K562 (cell line): ENCODE results near the gene HOXB3. TPM values are rescaled to one million over a fixed set of nuclear protein-coding genes. Genes with fewer than 3 reads are reported as not detected.
A peak's percentile ranks its signal among the peaks of the same experiment; 100 is the strongest.

Experiments
- ATF4 ChIP-seq: fragments of 450-650 bp; formaldehyde crosslinking; IDR thresholded peaks from 2 replicates; pipeline ENCODE4 v1.4.0; 2022; ENCODE audit warnings: mild to moderate bottlenecking, moderate library complexity
- BHLHE40 ChIP-seq: IDR thresholded peaks from 2 replicates; pipeline ENCODE4 v1.6.1; 2011; ENCODE audit warnings: low read length, improper control_type of control experiment
- CBFA2T2 ChIP-seq: fragments of 450-650 bp; conservative IDR thresholded peaks from 2 replicates; pipeline ENCODE4 v1.6.1; 2017; ENCODE audit warnings: mild to moderate bottlenecking
- E2F8 ChIP-seq: fragments of 450-650 bp; IDR thresholded peaks from 2 replicates; pipeline ENCODE4 v1.7.1; 2018; ENCODE audit warnings: mild to moderate bottlenecking, low read depth; ENCODE audit not compliant: partially characterized antibody
- GMEB1 ChIP-seq: fragments of 250-450 bp; sonication (Bioruptor Pico); IDR thresholded peaks from 2 replicates; pipeline ENCODE4 v1.4.0; 2020; ENCODE audit warnings: mild to moderate bottlenecking
- HOMEZ ChIP-seq: fragments of 250-450 bp; sonication (Bioruptor Pico); IDR thresholded peaks from 2 replicates; pipeline ENCODE4 v1.4.0; 2020; ENCODE audit warnings: mild to moderate bottlenecking, moderate library complexity
- IRF1 ChIP-seq: sonication (generic); formaldehyde crosslinking; IDR thresholded peaks from 2 replicates; pipeline ENCODE4 v1.8.0; 2022; ENCODE audit warnings: missing genetic modification reagents, mild to moderate bottlenecking, borderline replicate concordance
- POLR2B ChIP-seq: fragments of 450-650 bp; IDR thresholded peaks from 2 replicates; pipeline ENCODE4 v1.6.1; 2018; ENCODE audit warnings: low read depth; ENCODE audit not compliant: partially characterized antibody
- POLR2G ChIP-seq: fragments of 200-400 bp; formaldehyde crosslinking; IDR thresholded peaks from 2 replicates; pipeline ENCODE4 v1.6.1; 2017; ENCODE audit warnings: low read depth, mild to moderate bottlenecking, antibody characterized with exemption, low read length, moderate library complexity
- SMAD1 ChIP-seq: fragments of 150-350 bp; IDR thresholded peaks from 2 replicates; pipeline ENCODE4 v1.6.1; 2014; ENCODE audit warnings: low read length, low read depth; ENCODE audit not compliant: partially characterized antibody
- TAL1 ChIP-seq: fragments of 450-650 bp; IDR thresholded peaks from 2 replicates; pipeline ENCODE4 v1.6.1; 2016; ENCODE audit warnings: mild to moderate bottlenecking
- TEAD1 ChIP-seq, 2 experiments: fragments of 450-650 bp in 1 of 2; sonication (generic) in 1 of 2; formaldehyde crosslinking; IDR thresholded peaks; 2 replicates each; pipeline versions ENCODE4 v1.4.0 to v1.8.0; 2020 to 2022; ENCODE audit warnings: mild to moderate bottlenecking in 2 of 2, missing genetic modification reagents in 1 of 2
- ZBED1 ChIP-seq: IDR thresholded peaks from 2 replicates; pipeline ENCODE4 v1.6.1; 2014
- ZNF134 ChIP-seq: fragments of 250-450 bp; sonication (Bioruptor Pico); conservative IDR thresholded peaks from 2 replicates; pipeline ENCODE4 v1.4.0; 2020
- ZNF280B ChIP-seq: fragments of 250-450 bp; sonication (Bioruptor Pico); IDR thresholded peaks from 2 replicates; pipeline ENCODE4 v1.5.1; 2021; ENCODE audit warnings: mild to moderate bottlenecking
- ZNF324 ChIP-seq: fragments of 250-450 bp; sonication (Bioruptor Pico); IDR thresholded peaks from 2 replicates; pipeline ENCODE4 v1.4.0; 2020; ENCODE audit warnings: mild to moderate bottlenecking
- ZNF589 ChIP-seq: fragments of 200-800 bp; sonication (Bioruptor generic); IDR thresholded peaks from 2 replicates; pipeline ENCODE4 v1.6.1; 2016; ENCODE audit warnings: low read depth, missing genetic modification characterization, missing compliant biosample characterization
- ZNF717 ChIP-seq: fragments of 250-450 bp; sonication (Bioruptor Pico); IDR thresholded peaks from 2 replicates; pipeline ENCODE4 v1.5.0; 2021
- polyA plus RNA-seq, 8 experiments: library from polyadenylated mRNA; depleted of rRNA in 4 of 8; stranded (reverse) in 5 of 8; unstranded in 3 of 8; fragments of >200 nt; fragmentation: Nextera tagmentation in 2 of 8; fragmentation: Illumina TruSeq in 1 of 8; extraction: Ambion mirVana in 2 of 8; extraction: Trizol in 1 of 8; gene quantifications; 2 replicates each; pipeline versions ENCODE4 v1.2.1 to v1.2.3, GENCODE V29; 2011 to 2014; ENCODE audit warnings: inconsistent platforms in 1 of 8, missing spikeins in 1 of 8
- total RNA-seq, 7 experiments: library from RNA; depleted of rRNA in 6 of 7; stranded (reverse); fragments of >200 nt in 6 of 7; fragmentation: Illumina TruSeq in 2 of 7; extraction: Trizol in 2 of 7; gene quantifications; 2 replicates each; pipeline versions ENCODE4 v1.2.1 to v1.2.3, GENCODE V29; 2011 to 2021; ENCODE audit warnings: low replicate concordance in 1 of 7

HOXB3 gene
- total and polyA plus RNA-seq, 9 of the 15 experiments (the other 6 are each of a cell fraction or from before 2014, with no cell fraction given) = 2.4 to 41.3 (median 20.2) TPM

- TF ChIP-seq HOMEZ (CRISPR knock-in tag) = no peak
- TF ChIP-seq ATF4 (CRISPR knock-in tag) = no peak
- TF ChIP-seq ZNF134 (CRISPR knock-in tag) = no peak
- TF ChIP-seq TEAD1 (CRISPR knock-in tag; IDR thresholded peaks at IDR 0.05) = no peak
- TF ChIP-seq SMAD1 = no peak
- no peak for TF ChIP-seq BHLHE40
- peak; percentile 11; the same call in 1 of the 2 replicates for TF ChIP-seq GMEB1 (CRISPR knock-in tag)
- no peak for TF ChIP-seq ZNF280B (CRISPR knock-in tag)
- no peak for TF ChIP-seq ZBED1
- no peak for TF ChIP-seq E2F8
- no peak for TF ChIP-seq ZNF589 (CRISPR knock-in tag)
- TF ChIP-seq ZNF717 = no peak
- TF ChIP-seq POLR2G = no peak
- no peak for TF ChIP-seq IRF1 (CRISPR knock-in tag)
- no peak for TF ChIP-seq CBFA2T2
- TF ChIP-seq ZNF324 (CRISPR knock-in tag) = no peak
- no peak for TF ChIP-seq TAL1
- TF ChIP-seq POLR2B = no peak
Observed at GRCh38 chr17:48500435-48501426, 89.3 kb downstream of the HOXB3 start (continued).
